Mesenchymal stem cell (in vitro differentiated cells and primary cell): Measurements from ENCODE around the gene RBMS1.

Experiments used
- DNase-seq: peaks from one replicate; pipeline ENCODE4 v3.0.0-alpha.2; 2013
- H2AFZ ChIP-seq: one replicate; pipeline ENCODE4 v1.6.1; 2013; ENCODE audit warnings: low read depth, mild to moderate bottlenecking, control low read depth, inconsistent platforms, low read length, moderate library complexity
- H2AK5ac ChIP-seq: 2 replicates; pipeline ENCODE4 v1.6.1; 2013; ENCODE audit warnings: low read length, moderate library complexity, mild to moderate bottlenecking, inconsistent platforms; ENCODE audit not compliant: severe bottlenecking
- H2BK120ac ChIP-seq: one replicate; pipeline ENCODE4 v1.6.1; 2013; ENCODE audit warnings: low read depth, mild to moderate bottlenecking, inconsistent platforms, low read length, moderate library complexity
- H2BK12ac ChIP-seq, 2 experiments: one replicate each; pipeline ENCODE4 v1.6.1; 2013; ENCODE audit warnings: inconsistent platforms in 2 of 2, low read length in 2 of 2, mild to moderate bottlenecking in 2 of 2, moderate library complexity in 2 of 2, control low read depth in 1 of 2
- H2BK15ac ChIP-seq: one replicate; pipeline ENCODE4 v1.6.1; 2013; ENCODE audit warnings: mild to moderate bottlenecking, low read depth, inconsistent platforms; ENCODE audit not compliant: poor library complexity, severe bottlenecking
- H2BK5ac ChIP-seq: 2 replicates; pipeline ENCODE4 v1.6.1; 2013; ENCODE audit warnings: low read depth, mild to moderate bottlenecking, low read length, control low read depth, inconsistent platforms; ENCODE audit not compliant: poor library complexity, severe bottlenecking
- H3K14ac ChIP-seq, 2 experiments: one replicate each; pipeline ENCODE4 v1.6.1; 2013; ENCODE audit warnings: inconsistent platforms in 2 of 2, low read length in 2 of 2, control low read depth in 1 of 2, mild to moderate bottlenecking in 1 of 2, moderate library complexity in 1 of 2
- H3K18ac ChIP-seq, 2 experiments: one replicate each; pipeline ENCODE4 v1.6.1; 2013; ENCODE audit warnings: inconsistent platforms in 2 of 2, low read length in 2 of 2, control low read depth in 1 of 2, low read depth in 1 of 2, mild to moderate bottlenecking in 1 of 2
- H3K23ac ChIP-seq, 2 experiments: one replicate each; pipeline ENCODE4 v1.6.1; 2013; ENCODE audit warnings: inconsistent platforms in 2 of 2, low read length in 2 of 2, mild to moderate bottlenecking in 2 of 2, moderate library complexity in 2 of 2, control low read depth in 1 of 2
- H3K27ac ChIP-seq: 2 replicates; pipeline ENCODE4 v1.5.1; 2013; ENCODE audit warnings: mild to moderate bottlenecking, moderate library complexity, low read length, control low read depth, inconsistent platforms; ENCODE audit not compliant: poor library complexity, severe bottlenecking
- H3K27me3 ChIP-seq, 2 experiments: 2 replicates each; pipeline versions ENCODE4 v1.6.1 to v1.7.0; 2013; ENCODE audit warnings: low read length in 2 of 2, mild to moderate bottlenecking in 2 of 2, moderate library complexity in 2 of 2, control low read depth in 1 of 2, inconsistent platforms in 1 of 2; ENCODE audit not compliant: control insufficient read depth in 1 of 2, insufficient read depth in 1 of 2
- H3K36me3 ChIP-seq, 2 experiments: 2 replicates each; pipeline versions ENCODE4 v1.6.1 to v1.7.0; 2013; ENCODE audit warnings: low read length in 2 of 2, control low read depth in 1 of 2, inconsistent platforms in 1 of 2, low read depth in 1 of 2, mild to moderate bottlenecking in 1 of 2; ENCODE audit not compliant: insufficient read depth in 2 of 2, control insufficient read depth in 1 of 2
- H3K4ac ChIP-seq, 2 experiments: one replicate each; pipeline ENCODE4 v1.6.1; 2013; ENCODE audit warnings: inconsistent platforms in 2 of 2, low read length in 2 of 2, mild to moderate bottlenecking in 2 of 2, moderate library complexity in 2 of 2, control low read depth in 1 of 2, low read depth in 1 of 2
- H3K4me1 ChIP-seq: 2 replicates; pipeline ENCODE4 v1.6.1; 2013; ENCODE audit warnings: low read depth, low read length, control low read depth; ENCODE audit not compliant: control insufficient read depth, insufficient read depth
- H3K4me2 ChIP-seq: 2 replicates; pipeline ENCODE4 v1.6.1; 2013; ENCODE audit warnings: low read length, mild to moderate bottlenecking, inconsistent platforms; ENCODE audit not compliant: poor library complexity, severe bottlenecking
- H3K4me3 ChIP-seq, 2 experiments: 2 replicates each; pipeline versions ENCODE4 v1.5.1 to v1.7.0; 2013; ENCODE audit warnings: low read length in 2 of 2, mild to moderate bottlenecking in 2 of 2, control low read depth in 1 of 2, low read depth in 1 of 2; ENCODE audit not compliant: insufficient read depth in 1 of 2
- H3K79me1 ChIP-seq: replicated peaks from 2 replicates; pipeline ENCODE4 v1.6.1; 2013; ENCODE audit warnings: mild to moderate bottlenecking, control low read depth, low read length, inconsistent platforms; ENCODE audit not compliant: poor library complexity, severe bottlenecking
- H3K9ac ChIP-seq: 2 replicates; pipeline ENCODE4 v1.7.0; 2013; ENCODE audit warnings: mild to moderate bottlenecking, low read length, moderate library complexity
- H3K9me3 ChIP-seq: 2 replicates; pipeline ENCODE4 v1.7.0; 2013; ENCODE audit warnings: mild to moderate bottlenecking, low read length; ENCODE audit not compliant: control insufficient read depth
- H4K8ac ChIP-seq: one replicate; pipeline ENCODE4 v1.6.1; 2013; ENCODE audit warnings: inconsistent platforms, mild to moderate bottlenecking, low read length, moderate library complexity
- H4K91ac ChIP-seq: one replicate; pipeline ENCODE4 v1.6.1; 2013; ENCODE audit warnings: mild to moderate bottlenecking, low read length, inconsistent platforms
- WGBS: methylation state at CpG from one replicate; pipeline ENCODE4 v1.1.7; 2013; ENCODE audit warnings: mixed read lengths; 5-methylcytosine and 5-hydroxymethylcytosine counted together

Gene RBMS1

DNA sequence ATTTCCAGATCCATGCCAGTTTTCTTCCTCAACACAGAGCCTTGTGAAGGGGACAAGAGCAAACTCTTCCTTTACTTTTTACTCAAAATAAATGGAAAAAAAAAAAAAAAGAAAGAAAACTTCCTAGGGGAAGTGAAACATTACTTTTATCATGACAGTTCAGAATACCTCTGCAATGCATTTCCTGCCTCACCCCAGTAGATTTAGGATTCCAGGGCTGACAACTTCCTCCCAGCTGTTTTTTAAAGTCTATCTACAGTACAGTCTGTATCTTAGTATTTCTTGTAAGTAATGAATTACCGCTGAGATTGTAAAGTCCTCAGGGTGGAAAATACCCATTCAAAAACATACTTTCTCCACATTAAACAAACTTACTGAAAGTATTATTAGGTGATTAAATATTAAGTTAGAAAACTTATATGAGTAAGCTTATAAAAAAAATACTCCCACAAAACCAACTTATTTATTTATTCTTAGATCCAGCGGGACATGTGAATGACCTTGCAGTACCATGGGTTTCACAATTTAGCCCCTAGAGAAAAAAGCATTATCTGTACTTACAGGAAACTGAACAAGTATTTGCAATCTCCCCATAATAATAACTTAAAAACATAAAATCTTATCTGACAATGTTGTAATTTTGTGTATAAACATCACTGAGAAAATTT, 117.7 kb downstream of the RBMS1 start:
- no peak overlapping the region for H2AFZ ChIP-seq

GRCh38 chr2:160375037-160375436, 118.6 kb downstream of the RBMS1 start:
- peak overlapping the region; percentile 79 for H2BK120ac ChIP-seq
- peak overlapping the region; percentile 28 for H4K8ac ChIP-seq
- peak overlapping the region; percentile 39 for H4K91ac ChIP-seq
- H3K18ac ChIP-seq = peak overlapping the region; percentile 59 to 86
- WGBS = 69% methylated on average over 4 of the region's 4 CpGs
- H2AFZ ChIP-seq = no peak overlapping the region
- peak overlapping the region in 1 of 2 experiments; percentile 22 for H3K4me3 ChIP-seq
- peaks cover 2% of the 10 kb centered on the region for H3K79me1 ChIP-seq
- H3K27ac ChIP-seq = peak overlapping the region; percentile 64
- H3K23ac ChIP-seq = no peak overlapping the region
- peak overlapping the region; percentile 28 for H2BK15ac ChIP-seq
- H3K4ac ChIP-seq = no peak overlapping the region
- H3K14ac ChIP-seq = no peak overlapping the region
- no peaks in the 10 kb centered on the region for H3K27me3 ChIP-seq
- H2BK12ac ChIP-seq = peak overlapping the region in 1 of 2 experiments; percentile 84
- no peak overlapping the region for H3K4me2 ChIP-seq
- no peak overlapping the region for H2BK5ac ChIP-seq
- peak overlapping the region; percentile 60 for H3K9ac ChIP-seq
- H3K4me1 ChIP-seq = peaks cover 22% of the 10 kb centered on the region
- peak overlapping the region; percentile 3 for H2AK5ac ChIP-seq
- peaks cover 5 to 19% of the 10 kb centered on the region in 2 experiments for H3K36me3 ChIP-seq
- peak; percentile 63 for DNase-seq
- H3K9me3 ChIP-seq = no peaks in the 10 kb centered on the region

More for the DNA sequence above, 117.7 kb downstream of the RBMS1 start:
- H2AK5ac ChIP-seq = no peak overlapping the region
- WGBS = 28% methylated on average over 1 of the region's 2 CpGs
- no peak overlapping the region for H2BK12ac ChIP-seq
- H3K9me3 ChIP-seq = no peaks in the 10 kb centered on the region
- H3K36me3 ChIP-seq = peaks cover 5 to 19% of the 10 kb centered on the region in 2 experiments
- peak overlapping the region; percentile 60 for H3K9ac ChIP-seq
- no peak overlapping the region for H2BK5ac ChIP-seq
- H3K27me3 ChIP-seq = no peaks in the 10 kb centered on the region
- peaks cover 2% of the 10 kb centered on the region for H3K79me1 ChIP-seq
- H3K14ac ChIP-seq = no peak overlapping the region
- no peak overlapping the region for H4K91ac ChIP-seq
- no peak overlapping the region for H3K4me2 ChIP-seq
- H4K8ac ChIP-seq = no peak overlapping the region
- peak; percentile 69 for DNase-seq
- peak overlapping the region in 1 of 2 experiments; percentile 33 for H3K18ac ChIP-seq
- peak overlapping the region in 1 of 2 experiments; percentile 22 for H3K4me3 ChIP-seq
- H2BK120ac ChIP-seq = no peak overlapping the region
- peak overlapping the region; percentile 79 for H3K27ac ChIP-seq
- H3K4me1 ChIP-seq = peaks cover 23% of the 10 kb centered on the region
- no peak overlapping the region for H2BK15ac ChIP-seq
- H3K23ac ChIP-seq = no peak overlapping the region
- no peak overlapping the region for H3K4ac ChIP-seq

- Histone ChIP-seq H2BK5ac (no peak overlapping the region), H3K9me3 (no peaks in the 10 kb centered on the region), H3K36me3 (peaks cover 5 to 17% of the 10 kb centered on the region in 2 experiments), H3K4me1 (peaks cover 23% of the 10 kb centered on the region), H2BK120ac (no peak overlapping the region), H3K4me2 (no peak overlapping the region), H3K18ac (no peak overlapping the region), H3K27me3 (no peaks in the 10 kb centered on the region), H4K91ac (no peak overlapping the region), H2BK12ac (no peak overlapping the region), H2AFZ (no peak overlapping the region), H2AK5ac (peak overlapping the region; percentile 56), H3K27ac (no peak overlapping the region), H3K4ac (no peak overlapping the region), H4K8ac (peak overlapping the region; percentile 69), H2BK15ac (no peak overlapping the region), H3K9ac (no peak overlapping the region), H3K14ac (no peak overlapping the region), H3K4me3 (no peak overlapping the region), H3K79me1 (peaks cover 2% of the 10 kb centered on the region), H3K23ac (no peak overlapping the region)
- peak; percentile 79 for DNase-seq
Observed at GRCh38 chr2:160373666-160374065, 119.9 kb downstream of the RBMS1 start.

DNA sequence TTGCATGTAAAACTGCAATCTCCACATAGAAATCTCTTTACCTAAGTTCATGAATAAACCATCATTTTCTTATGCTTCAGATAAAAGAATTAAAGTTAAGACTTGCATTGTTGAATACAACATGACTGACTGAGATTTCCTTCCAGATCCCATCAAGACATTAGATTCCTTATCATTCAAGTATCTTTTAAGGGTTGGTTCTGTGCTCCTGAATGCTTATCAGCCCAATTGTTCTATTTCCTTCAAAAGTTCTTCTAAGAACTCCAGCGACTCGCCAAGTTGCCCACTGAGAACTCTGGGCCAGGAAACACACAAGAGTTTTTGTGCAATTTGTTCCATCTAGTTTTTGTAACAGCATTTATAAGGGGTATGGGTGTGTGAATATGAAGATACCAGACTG, 120.3 kb downstream of the RBMS1 start:
- H2BK15ac ChIP-seq = no peak overlapping the region
- no peak overlapping the region for H3K4me2 ChIP-seq
- no peak overlapping the region for H3K4ac ChIP-seq
- peaks cover under 1% of the 10 kb centered on the region for H3K79me1 ChIP-seq
- H2BK120ac ChIP-seq = no peak overlapping the region
- H2BK12ac ChIP-seq = no peak overlapping the region
- no peak overlapping the region for H3K9ac ChIP-seq
- H4K91ac ChIP-seq = no peak overlapping the region
- no peak overlapping the region for H2AK5ac ChIP-seq
- H3K27me3 ChIP-seq = no peaks in the 10 kb centered on the region
- H2BK5ac ChIP-seq = no peak overlapping the region
- 100% methylated on average over 2 of the region's 2 CpGs for WGBS
- no peak overlapping the region for H3K23ac ChIP-seq
- H2AFZ ChIP-seq = no peak overlapping the region
- H3K4me3 ChIP-seq = no peak overlapping the region
- peaks cover 3 to 13% of the 10 kb centered on the region in 2 experiments for H3K36me3 ChIP-seq
- no peak overlapping the region for H3K14ac ChIP-seq
- H3K27ac ChIP-seq = peak overlapping the region; percentile 56
- no peak overlapping the region for H4K8ac ChIP-seq
- H3K18ac ChIP-seq = no peak overlapping the region
- H3K4me1 ChIP-seq = peaks cover 23% of the 10 kb centered on the region
- H3K9me3 ChIP-seq = no peaks in the 10 kb centered on the region
- no peak for DNase-seq
